Endothelial cell of umbilical vein (primary cell): Measurements from ENCODE around the gene ZNF148. TPM values are rescaled to one million over a fixed set of nuclear protein-coding genes. Genes with fewer than 3 reads are reported as not detected.

Experiments
- BruUV-seq: library from RNA; stranded (reverse); fragments of 400-500 nt; replicated peaks from 2 replicates; lab custom pipeline; 2021; lab: Mats Ljungman, UMichigan
- CTCF ChIA-PET: fragments of 300-600, 350-600 bp; sonication (Branson Sonifier 250); formaldehyde crosslinking; loops from one replicate; lab custom pipeline; 2021; ENCODE audit warnings: antibody characterized with exemption, inconsistent platforms; lab: Charles Lee
- POLR2A ChIA-PET: fragments of 300-600, 350-600 bp; sonication (Branson Sonifier 250); formaldehyde crosslinking; loops from one replicate; lab custom pipeline; 2021; ENCODE audit warnings: antibody characterized with exemption, inconsistent platforms; lab: Charles Lee
- DNase-seq: peaks from one replicate; pipeline ENCODE4 v3.0.0-alpha.2; 2011; ENCODE audit warnings: low read depth, low spot score
- FAIRE-seq: peaks from 2 replicates; lab custom pipeline; 2011; peaks lifted over from hg19 to GRCh38; lab: Jason Lieb, UNC
- H2AFZ ChIP-seq: 2 replicates; pipeline ENCODE4 v1.6.0; 2012; ENCODE audit warnings: low read depth, low read length, control low read depth, inconsistent platforms
- H3K27ac ChIP-seq: 2 replicates; pipeline ENCODE4 v1.5.1; 2011; ENCODE audit warnings: low read depth, mild to moderate bottlenecking, control low read depth, low read length, moderate library complexity; ENCODE audit not compliant: insufficient read depth
- H3K27me3 ChIP-seq, 2 experiments: 2 replicates each; pipeline versions ENCODE4 v1.6.0 to v1.6.1; 2011; ENCODE audit warnings: low read length in 2 of 2, mixed read lengths in 1 of 2; ENCODE audit not compliant: control insufficient read depth in 2 of 2, insufficient read depth in 2 of 2
- H3K36me3 ChIP-seq, 2 experiments: 2 replicates in 1 of 2; 3 replicates in 1 of 2; pipeline ENCODE4 v1.5.1; 2011; ENCODE audit warnings: low read length in 2 of 2, mild to moderate bottlenecking in 1 of 2, moderate library complexity in 1 of 2; ENCODE audit not compliant: control insufficient read depth in 2 of 2, insufficient read depth in 2 of 2; ENCODE audit errors: extremely low read depth in 1 of 2
- H3K4me1 ChIP-seq: 3 replicates; pipeline ENCODE4 v1.5.1; 2011; ENCODE audit warnings: mild to moderate bottlenecking, low read length; ENCODE audit not compliant: control insufficient read depth, insufficient read depth; ENCODE audit errors: extremely low read depth
- H3K4me2 ChIP-seq: 2 replicates; pipeline ENCODE4 v1.6.1; 2011; ENCODE audit warnings: low read length, control low read depth, mixed read lengths; ENCODE audit not compliant: insufficient read depth
- H3K4me3 ChIP-seq, 3 experiments: fragments of 200-600 bp in 1 of 3; sonication (generic), shearing (Covaris generic) in 1 of 3; replicated peaks in 1 of 3; 2 replicates each; pipeline ENCODE4 v1.5.1; 2011 to 2016; ENCODE audit warnings: control low read depth in 3 of 3, low read length in 3 of 3, mild to moderate bottlenecking in 2 of 3, inconsistent platforms in 1 of 3, low read depth in 1 of 3, moderate library complexity in 1 of 3; ENCODE audit not compliant: insufficient read depth in 1 of 3
- H3K79me2 ChIP-seq: 2 replicates; pipeline ENCODE4 v1.6.0; 2012; ENCODE audit warnings: low read length, inconsistent platforms; ENCODE audit not compliant: control insufficient read depth, insufficient read depth
- H3K9ac ChIP-seq: replicated peaks from 2 replicates; pipeline ENCODE3; 2011; ENCODE audit warnings: low read length, control low read depth; ENCODE audit not compliant: insufficient read depth; ENCODE audit errors: extremely low read depth
- H3K9me1 ChIP-seq: replicated peaks from 3 replicates; pipeline ENCODE4 v1.6.0; 2011; ENCODE audit warnings: mild to moderate bottlenecking, low read length; ENCODE audit not compliant: control insufficient read depth, insufficient read depth; ENCODE audit errors: extremely low read depth
- H3K9me3 ChIP-seq: replicated peaks from 2 replicates; pipeline ENCODE4 v1.5.1; 2012; ENCODE audit warnings: low read length, inconsistent platforms; ENCODE audit not compliant: control insufficient read depth, insufficient read depth
- H4K20me1 ChIP-seq: replicated peaks from 2 replicates; pipeline ENCODE3; 2011; ENCODE audit warnings: mild to moderate bottlenecking, low read length; ENCODE audit not compliant: control insufficient read depth, insufficient read depth; ENCODE audit errors: extremely low read depth
- EZH2 ChIP-seq: IDR thresholded peaks from 2 replicates; pipeline ENCODE4 v1.6.1; 2012; ENCODE audit warnings: borderline replicate concordance, low read depth, mild to moderate bottlenecking, moderate library complexity, low read length, inconsistent platforms; ENCODE audit not compliant: severe bottlenecking
- FOS ChIP-seq: IDR thresholded peaks from 2 replicates; pipeline ENCODE4 v1.6.1; 2011; ENCODE audit warnings: mild to moderate bottlenecking, low read length, moderate library complexity, borderline replicate concordance; ENCODE audit not compliant: insufficient read depth
- GATA2 ChIP-seq: IDR thresholded peaks from 2 replicates; pipeline ENCODE4 v1.7.0; 2011; ENCODE audit warnings: low read depth, mild to moderate bottlenecking, moderate library complexity, mixed read lengths, low read length; ENCODE audit not compliant: insufficient read length, insufficient read depth
- JUN ChIP-seq: IDR thresholded peaks from 2 replicates; pipeline ENCODE4 v1.6.1; 2011; ENCODE audit warnings: borderline replicate concordance, low read depth; ENCODE audit not compliant: insufficient read length, insufficient read depth
- MYC ChIP-seq: IDR thresholded peaks from one replicate; pipeline ENCODE4 v1.6.1; 2011; ENCODE audit warnings: mild to moderate bottlenecking, low read depth, low read length
- POLR2A ChIP-seq: IDR thresholded peaks from 2 replicates; pipeline ENCODE4 v1.6.1; 2012; ENCODE audit warnings: low read depth, mild to moderate bottlenecking, control low read depth, low read length
- POLR2AphosphoS5 ChIP-seq: IDR thresholded peaks from 2 replicates; pipeline ENCODE4 v1.6.1; 2012; ENCODE audit warnings: low read depth, mild to moderate bottlenecking, control low read depth, low read length, moderate library complexity; ENCODE audit not compliant: insufficient read depth
- dilution Hi-C: fragments of 300-500 bp; cut with MboI; formaldehyde crosslinking; loops from one replicate; pipeline ENCODE4 v1.15.0; 2019; ENCODE audit warnings: low sequenced_read_pairs; ENCODE audit not compliant: extremely low pct_ligation_motif_present
- intact Hi-C: fragments of 100-400 bp; cut with micrococcal nuclease; formaldehyde crosslinking; loops from one replicate; pipeline ENCODE4 v1.10.0; 2022
- polyA plus RNA-seq, 4 experiments: library from polyadenylated mRNA; depleted of rRNA in 3 of 4; stranded (reverse) in 3 of 4; unstranded in 1 of 4; fragments of >200 nt; gene quantifications; 2 replicates each; pipeline versions ENCODE4 v1.2.1 to v1.2.3, GENCODE V29; 2011 to 2012; ENCODE audit warnings: missing spikeins in 1 of 4
- total RNA-seq: library from RNA; stranded (reverse); gene quantifications from 2 replicates; pipeline ENCODE4 v1.2.3, GENCODE V29; 2021
- TF ChIP-seq, protein P1 (sequence below), 2 donors: IDR thresholded peaks; 1 replicate in 1 of 2; 2 replicates in 1 of 2; pipeline ENCODE4 v1.5.1; 2011; ENCODE audit warnings: low read length in 2 of 2, mild to moderate bottlenecking in 2 of 2, moderate library complexity in 2 of 2, control low read depth in 1 of 2, inconsistent platforms in 1 of 2, low read depth in 1 of 2; ENCODE audit not compliant: insufficient read depth in 1 of 2; ENCODE audit errors: extremely low read depth in 1 of 2
- TF ChIP-seq, protein P2 (sequence below): IDR thresholded peaks from 2 replicates; pipeline ENCODE4 v1.6.1; 2011; ENCODE audit not compliant: insufficient read depth, insufficient read length

ZNF148 gene
- total and polyA plus RNA-seq, 2 donors (not counting 3 experiments of a cell fraction or from before 2014, with no cell fraction given), result 8.0 to 41.3 TPM

DNA sequence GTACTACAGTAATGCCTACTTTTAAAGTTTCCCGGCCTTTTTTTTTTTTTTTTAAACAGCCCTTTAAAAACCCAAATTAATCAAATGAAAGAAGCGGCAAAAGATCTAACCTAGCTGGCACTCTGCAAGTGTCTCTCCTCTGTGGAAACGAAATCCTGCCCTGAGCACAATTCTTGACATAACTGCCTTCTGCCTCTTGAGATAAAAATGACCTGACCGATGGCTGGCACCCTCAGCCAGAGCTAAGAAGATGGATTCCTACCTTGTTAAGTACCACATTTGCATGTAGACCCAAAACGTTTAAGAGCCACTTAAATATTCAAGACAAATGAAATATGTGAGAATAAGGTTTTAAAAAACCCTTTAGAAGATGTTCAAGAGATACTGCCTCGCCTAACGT, 146.0 kb downstream of the ZNF148 start:
- Histone ChIP-seq H3K36me3 (peaks cover 6 to 7% of the 10 kb centered on the region in 2 experiments), H3K27ac (no peak overlapping the region), H3K9me3 (no peaks in the 10 kb centered on the region), H3K79me2 (no peaks in the 10 kb centered on the region), H3K9me1 (no peaks in the 10 kb centered on the region), H3K9ac (no peak overlapping the region), H3K4me1 (peaks cover 19% of the 10 kb centered on the region), H3K27me3 (no peaks in the 10 kb centered on the region), H2AFZ (no peak overlapping the region), H3K4me2 (no peak overlapping the region), H3K4me3 (no peak overlapping the region), H4K20me1 (no peaks in the 10 kb centered on the region)
- POLR2A ChIA-PET, result no interaction called here
- TF ChIP-seq EZH2 (no peak), JUN (no peak), POLR2A (no peak), FOS (no peak), POLR2AphosphoS5 (no peak), MYC (no peak), GATA2 (no peak)
- TF ChIP-seq, protein P1, sequence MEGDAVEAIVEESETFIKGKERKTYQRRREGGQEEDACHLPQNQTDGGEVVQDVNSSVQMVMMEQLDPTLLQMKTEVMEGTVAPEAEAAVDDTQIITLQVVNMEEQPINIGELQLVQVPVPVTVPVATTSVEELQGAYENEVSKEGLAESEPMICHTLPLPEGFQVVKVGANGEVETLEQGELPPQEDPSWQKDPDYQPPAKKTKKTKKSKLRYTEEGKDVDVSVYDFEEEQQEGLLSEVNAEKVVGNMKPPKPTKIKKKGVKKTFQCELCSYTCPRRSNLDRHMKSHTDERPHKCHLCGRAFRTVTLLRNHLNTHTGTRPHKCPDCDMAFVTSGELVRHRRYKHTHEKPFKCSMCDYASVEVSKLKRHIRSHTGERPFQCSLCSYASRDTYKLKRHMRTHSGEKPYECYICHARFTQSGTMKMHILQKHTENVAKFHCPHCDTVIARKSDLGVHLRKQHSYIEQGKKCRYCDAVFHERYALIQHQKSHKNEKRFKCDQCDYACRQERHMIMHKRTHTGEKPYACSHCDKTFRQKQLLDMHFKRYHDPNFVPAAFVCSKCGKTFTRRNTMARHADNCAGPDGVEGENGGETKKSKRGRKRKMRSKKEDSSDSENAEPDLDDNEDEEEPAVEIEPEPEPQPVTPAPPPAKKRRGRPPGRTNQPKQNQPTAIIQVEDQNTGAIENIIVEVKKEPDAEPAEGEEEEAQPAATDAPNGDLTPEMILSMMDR (IDR thresholded peaks at IDR 0.05; ENCODE audit: extremely low read depth in 1 of 2, insufficient read depth in 1 of 2, low read depth in 1 of 2, low read length in 2 of 2), result no peak
- TF ChIP-seq, protein P2, sequence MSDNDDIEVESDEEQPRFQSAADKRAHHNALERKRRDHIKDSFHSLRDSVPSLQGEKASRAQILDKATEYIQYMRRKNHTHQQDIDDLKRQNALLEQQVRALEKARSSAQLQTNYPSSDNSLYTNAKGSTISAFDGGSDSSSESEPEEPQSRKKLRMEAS, result no peak
- FAIRE-seq (no peak), DNase-seq (no peak)
- BruUV-seq, result no TSS peak
- CTCF ChIA-PET, result no interaction called here
- intact Hi-C loops, result no loop called here
- dilution Hi-C loops, result no loop called here
